Vagina (tissue), 2 donors: ENCODE measurements around the gene HBA1. TPM values are rescaled to one million over a fixed set of nuclear protein-coding genes. Genes with fewer than 3 reads are reported as not detected.
A peak's percentile ranks its signal among the peaks of the same experiment; 100 is the strongest.

Source experiments
- DNase-seq, 2 donors: peaks; one replicate each; pipeline ENCODE4 v3.0.0-alpha.2; 2017; ENCODE audit errors: extremely low spot score in 2 of 2
- H3K27ac ChIP-seq: fragments of 200-600 bp; sonication (generic); one replicate; pipeline ENCODE4 v1.5.1; 2019
- H3K27me3 ChIP-seq: fragments of 200-600 bp; sonication (generic); one replicate; pipeline ENCODE4 v1.5.1; 2019
- H3K36me3 ChIP-seq, 2 donors: fragments of 200-600 bp; sonication (generic); one replicate each; pipeline ENCODE4 v1.5.1; 2017 to 2019
- H3K4me1 ChIP-seq: fragments of 200-600 bp; sonication (generic); one replicate; pipeline ENCODE4 v1.5.1; 2019
- H3K4me3 ChIP-seq, 2 donors: fragments of 200-600 bp; sonication (generic); 1 replicate in 1 of 2; 2 replicates in 1 of 2; pipeline ENCODE4 v1.5.1; 2016 to 2019
- H3K9me3 ChIP-seq: fragments of 200-600 bp; sonication (generic); one replicate; pipeline ENCODE4 v1.5.1; 2019
- CTCF ChIP-seq, 3 experiments: fragments of 450-650 bp in 2 of 3; fragments of 200-600 bp in 1 of 3; sonication (generic) in 1 of 3; IDR thresholded peaks; one replicate each; pipeline ENCODE4 v1.5.1; 2017 to 2019; ENCODE audit warnings: antibody characterized with exemption in 3 of 3, mild to moderate bottlenecking in 2 of 3, moderate library complexity in 2 of 3
- POLR2A ChIP-seq, 2 donors: fragments of 450-650 bp; IDR thresholded peaks; one replicate each; pipeline ENCODE4 v1.6.1; 2017; ENCODE audit warnings: antibody characterized with exemption in 2 of 2, mild to moderate bottlenecking in 2 of 2, moderate library complexity in 2 of 2
- POLR2AphosphoS5 ChIP-seq, 2 donors: sonication (generic); formaldehyde crosslinking; IDR thresholded peaks; one replicate each; pipeline ENCODE4 v1.9.0; 2017; ENCODE audit warnings: antibody characterized with exemption in 2 of 2, mild to moderate bottlenecking in 2 of 2, low read depth in 1 of 2; ENCODE audit not compliant: insufficient read depth in 1 of 2
- intact Hi-C: fragments of 100-400 bp; cut with DNase I; formaldehyde crosslinking; loops from one replicate; pipeline ENCODE4 v1.15.1; 2023
- total RNA-seq: library from RNA; depleted of rRNA; stranded (reverse); fragments of >200 nt; gene quantifications from one replicate; pipeline ENCODE4 v1.2.3, GENCODE V29; 2016

Gene HBA1
- total RNA-seq, 1 donor from 2014 or later: 523 TPM

- DNase-seq: no peak
- Histone ChIP-seq H3K36me3 (no peaks in the 10 kb centered on the region), H3K9me3 (no peaks in the 10 kb centered on the region), H3K4me3 (peak overlapping the region; percentile 54 to 78), H3K27ac (peak overlapping the region; percentile 66), H3K27me3 (no peaks in the 10 kb centered on the region), H3K4me1 (peaks cover 24% of the 10 kb centered on the region)
- intact Hi-C loops: no loop called here
- TF ChIP-seq POLR2A (IDR thresholded peaks at IDR 0.05) (no peak), POLR2AphosphoS5 (IDR thresholded peaks at IDR 0.05; ENCODE audit: insufficient read depth in 1 of 2, low read depth in 1 of 2) (no peak), CTCF (IDR thresholded peaks at IDR 0.05) (no peak)
These were observed 38.4 kb upstream of the HBA1 start for GRCh38 chr16:138049-138417.

- no peaks in the 10 kb centered on the region for H3K9me3 ChIP-seq
- no peak overlapping the region for H3K27ac ChIP-seq
- no peak for DNase-seq
- H3K36me3 ChIP-seq: no peaks in the 10 kb centered on the region
- H3K27me3 ChIP-seq: no peaks in the 10 kb centered on the region
- intact Hi-C loops: no loop called here
- H3K4me3 ChIP-seq: no peak overlapping the region
- peaks cover 22% of the 10 kb centered on the region for H3K4me1 ChIP-seq
- TF ChIP-seq POLR2A (IDR thresholded peaks at IDR 0.05): no peak
- no peak for TF ChIP-seq CTCF (IDR thresholded peaks at IDR 0.05)
- TF ChIP-seq POLR2AphosphoS5 (IDR thresholded peaks at IDR 0.05; ENCODE audit: insufficient read depth in 1 of 2, low read depth in 1 of 2): no peak
These were observed 36.2 kb upstream of the HBA1 start for GRCh38 chr16:140175-140857.

GRCh38 chr16:142405-142967, 34.0 kb upstream of the HBA1 start:
- no peak overlapping the region for H3K4me3 ChIP-seq
- no peak for TF ChIP-seq POLR2A (IDR thresholded peaks at IDR 0.05)
- no peak for TF ChIP-seq CTCF (IDR thresholded peaks at IDR 0.05)
- no peak for TF ChIP-seq POLR2AphosphoS5 (IDR thresholded peaks at IDR 0.05; ENCODE audit: insufficient read depth in 1 of 2, low read depth in 1 of 2)
- H3K27ac ChIP-seq: no peak overlapping the region
- H3K4me1 ChIP-seq: peaks cover 5% of the 10 kb centered on the region
- no peak for DNase-seq
- H3K27me3 ChIP-seq: no peaks in the 10 kb centered on the region
- H3K9me3 ChIP-seq: no peaks in the 10 kb centered on the region
- no peaks in the 10 kb centered on the region for H3K36me3 ChIP-seq
- intact Hi-C loops: no loop called here

DNA sequence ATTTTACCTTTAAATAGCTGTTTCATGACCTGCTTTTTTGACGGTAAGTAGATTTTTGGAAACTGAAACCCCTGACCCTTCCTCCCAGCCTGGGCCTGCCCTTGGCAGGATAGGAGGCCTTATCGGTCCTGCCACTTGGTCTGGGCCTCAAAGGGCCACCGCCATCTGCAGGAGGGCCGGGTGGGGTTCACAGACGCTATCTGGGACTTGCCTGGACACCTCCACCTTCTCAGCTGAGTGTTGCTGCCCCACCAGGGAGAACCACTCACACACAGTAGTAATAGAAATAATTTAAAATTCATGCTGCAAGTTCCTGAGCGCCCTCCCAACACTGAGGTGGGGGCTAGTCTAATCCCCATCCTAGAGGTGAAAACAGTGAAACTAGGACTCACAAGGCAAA, 33.4 kb upstream of the HBA1 start:
- no peak overlapping the region for H3K4me3 ChIP-seq
- H3K27ac ChIP-seq: no peak overlapping the region
- H3K9me3 ChIP-seq: no peaks in the 10 kb centered on the region
- no peaks in the 10 kb centered on the region for H3K36me3 ChIP-seq
- TF ChIP-seq CTCF (IDR thresholded peaks at IDR 0.05): no peak
- TF ChIP-seq POLR2A (IDR thresholded peaks at IDR 0.05): no peak
- H3K27me3 ChIP-seq: no peaks in the 10 kb centered on the region
- intact Hi-C loops: no loop called here
- H3K4me1 ChIP-seq: no peaks in the 10 kb centered on the region
- no peak for DNase-seq

DNA sequence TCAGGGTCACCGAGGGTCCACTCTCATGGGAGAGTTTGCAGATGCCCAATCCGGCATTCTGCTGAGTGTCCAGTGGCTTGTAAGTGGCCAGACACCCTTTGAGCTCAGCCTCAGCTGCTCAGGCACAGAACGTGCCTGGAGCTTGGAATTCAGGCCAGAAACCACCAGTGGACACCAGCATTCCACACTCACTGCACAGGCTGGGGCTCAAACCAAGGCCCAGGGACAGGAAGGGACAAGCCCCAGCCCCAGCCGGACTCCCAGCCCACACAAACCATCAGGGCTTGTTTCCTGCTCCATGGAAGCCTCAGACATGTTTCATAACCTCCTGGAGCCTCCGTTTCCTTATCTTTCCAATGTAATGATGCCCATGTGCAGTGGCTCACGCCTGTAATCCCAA, 33.0 kb upstream of the HBA1 start:
- no peaks in the 10 kb centered on the region for H3K4me1 ChIP-seq
- TF ChIP-seq CTCF (IDR thresholded peaks at IDR 0.05) (no peak), POLR2AphosphoS5 (IDR thresholded peaks at IDR 0.05; ENCODE audit: insufficient read depth in 1 of 2, low read depth in 1 of 2) (no peak), POLR2A (IDR thresholded peaks at IDR 0.05) (no peak)
- intact Hi-C loops: no loop called here
- H3K4me3 ChIP-seq: no peak overlapping the region
- H3K36me3 ChIP-seq: no peaks in the 10 kb centered on the region
- H3K27ac ChIP-seq: no peak overlapping the region
- no peaks in the 10 kb centered on the region for H3K27me3 ChIP-seq
- H3K9me3 ChIP-seq: no peaks in the 10 kb centered on the region
- no peak for DNase-seq
